Colonic mucosa (tissue), 4 donors: Measurements from ENCODE around the gene S100PBP. TPM values are rescaled to one million over a fixed set of nuclear protein-coding genes. Genes with fewer than 3 reads are reported as not detected.

Source experiments
- DNase-seq: peaks from one replicate; pipeline ENCODE4 v3.0.0-alpha.2; 2020
- H3K27ac ChIP-seq: fragments of 200-600 bp; one replicate; pipeline ENCODE4 v1.8.0; 2021
- H3K27me3 ChIP-seq: fragments of 200-600 bp; one replicate; pipeline ENCODE4 v1.8.0; 2021
- H3K36me3 ChIP-seq: fragments of 200-600 bp; one replicate; pipeline ENCODE4 v1.8.0; 2021
- H3K4me1 ChIP-seq: fragments of 200-600 bp; one replicate; pipeline ENCODE4 v1.8.0; 2021; ENCODE audit warnings: mild to moderate bottlenecking
- H3K4me3 ChIP-seq: fragments of 200-600 bp; one replicate; pipeline ENCODE4 v1.8.0; 2021
- H3K9ac ChIP-seq, 2 donors: one replicate each; pipeline ENCODE4 v1.7.0; 2013; ENCODE audit warnings: control low read depth in 2 of 2, low read depth in 2 of 2, low read length in 2 of 2
- H3K9me3 ChIP-seq: fragments of 200-600 bp; one replicate; pipeline ENCODE4 v1.8.0; 2021
- CTCF ChIP-seq: fragments of 200-600 bp; IDR thresholded peaks from one replicate; pipeline ENCODE4 v1.8.0; 2022; ENCODE audit warnings: antibody characterized with exemption, mild to moderate bottlenecking
- intact Hi-C: fragments of 100-400 bp; cut with DNase I; formaldehyde crosslinking; loops from one replicate; pipeline ENCODE4 v1.14.1; 2022
- total RNA-seq, 2 donors: library from RNA; stranded (reverse); fragmentation: NEBNext Ultra II Directional in 1 of 2; extraction: Animal tissue kit (Norgen Biotek cat#: 25700) in 1 of 2; gene quantifications; one replicate each; pipeline ENCODE4 v1.2.1, GENCODE V29; 2021
- donor health status: healthy.
- donor health status: DM: no; HTN: no; CAD: no.
- donor health status: DM: no; HTN: no; CAD: no.

The S100PBP gene
- total RNA-seq, 2 donors from 2014 or later, result 19.0 to 24.9 TPM

DNA sequence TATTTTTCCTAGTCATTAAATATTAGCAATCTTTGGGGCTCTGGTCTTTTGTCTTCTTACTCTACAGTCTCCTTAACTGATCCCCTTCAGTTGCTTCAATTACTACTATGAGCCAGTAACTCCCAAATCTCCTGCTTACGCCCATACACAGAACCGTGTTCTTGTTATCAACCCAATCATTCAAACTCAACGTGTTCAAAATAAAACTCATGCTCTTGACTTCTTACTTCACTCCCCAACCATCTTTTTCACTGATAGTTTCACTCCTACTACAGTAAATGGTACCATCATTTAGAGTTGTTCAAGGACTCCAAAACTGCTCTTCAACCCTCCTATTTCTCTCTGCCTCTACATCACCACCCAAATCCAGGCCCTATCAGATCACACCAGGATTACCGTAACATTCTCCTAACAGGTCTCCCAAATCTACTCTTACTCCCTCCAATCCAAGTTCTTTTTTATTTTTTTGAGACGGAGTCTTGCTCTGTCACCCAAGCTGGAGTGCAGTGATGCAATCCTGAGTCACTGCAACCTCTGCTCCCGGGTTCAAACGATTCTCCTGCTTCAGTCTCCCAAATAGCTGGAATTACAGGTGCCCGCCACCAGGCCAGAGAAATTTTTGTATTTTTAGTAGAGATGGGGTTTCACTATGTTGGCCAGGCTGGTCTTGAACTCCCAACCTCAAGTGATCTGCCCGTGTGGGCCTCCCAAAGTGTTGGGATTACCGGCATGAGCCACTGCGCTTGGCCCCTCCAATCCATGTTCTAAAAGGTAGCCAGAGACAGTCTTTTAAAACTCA, 3.3 kb upstream of the S100PBP start:
- H3K27me3 ChIP-seq, result no peaks in the 10 kb centered on the region
- intact Hi-C loops, result no loop called here
- no peak overlapping the region for H3K27ac ChIP-seq
- no peak overlapping the region for H3K4me3 ChIP-seq
- H3K9me3 ChIP-seq, result no peaks in the 10 kb centered on the region
- H3K9ac ChIP-seq, result no peak overlapping the region
- no peak for TF ChIP-seq CTCF
- H3K4me1 ChIP-seq, result peaks cover 3% of the 10 kb centered on the region
- no peak for DNase-seq
- peaks cover 4% of the 10 kb centered on the region for H3K36me3 ChIP-seq

- peak overlapping the region; percentile 85 for H3K27ac ChIP-seq
- peaks cover 3% of the 10 kb centered on the region for H3K4me1 ChIP-seq
- intact Hi-C loops, result no loop called here
- peak overlapping the region; percentile 92 to 100 for H3K9ac ChIP-seq
- no peak for TF ChIP-seq CTCF
- no peaks in the 10 kb centered on the region for H3K27me3 ChIP-seq
- H3K9me3 ChIP-seq, result no peaks in the 10 kb centered on the region
- no peak for DNase-seq
- peak overlapping the region; percentile 69 for H3K4me3 ChIP-seq
- H3K36me3 ChIP-seq, result no peaks in the 10 kb centered on the region
These were observed 736 bp upstream of the S100PBP start for GRCh38 chr1:32816676-32817158.

DNA sequence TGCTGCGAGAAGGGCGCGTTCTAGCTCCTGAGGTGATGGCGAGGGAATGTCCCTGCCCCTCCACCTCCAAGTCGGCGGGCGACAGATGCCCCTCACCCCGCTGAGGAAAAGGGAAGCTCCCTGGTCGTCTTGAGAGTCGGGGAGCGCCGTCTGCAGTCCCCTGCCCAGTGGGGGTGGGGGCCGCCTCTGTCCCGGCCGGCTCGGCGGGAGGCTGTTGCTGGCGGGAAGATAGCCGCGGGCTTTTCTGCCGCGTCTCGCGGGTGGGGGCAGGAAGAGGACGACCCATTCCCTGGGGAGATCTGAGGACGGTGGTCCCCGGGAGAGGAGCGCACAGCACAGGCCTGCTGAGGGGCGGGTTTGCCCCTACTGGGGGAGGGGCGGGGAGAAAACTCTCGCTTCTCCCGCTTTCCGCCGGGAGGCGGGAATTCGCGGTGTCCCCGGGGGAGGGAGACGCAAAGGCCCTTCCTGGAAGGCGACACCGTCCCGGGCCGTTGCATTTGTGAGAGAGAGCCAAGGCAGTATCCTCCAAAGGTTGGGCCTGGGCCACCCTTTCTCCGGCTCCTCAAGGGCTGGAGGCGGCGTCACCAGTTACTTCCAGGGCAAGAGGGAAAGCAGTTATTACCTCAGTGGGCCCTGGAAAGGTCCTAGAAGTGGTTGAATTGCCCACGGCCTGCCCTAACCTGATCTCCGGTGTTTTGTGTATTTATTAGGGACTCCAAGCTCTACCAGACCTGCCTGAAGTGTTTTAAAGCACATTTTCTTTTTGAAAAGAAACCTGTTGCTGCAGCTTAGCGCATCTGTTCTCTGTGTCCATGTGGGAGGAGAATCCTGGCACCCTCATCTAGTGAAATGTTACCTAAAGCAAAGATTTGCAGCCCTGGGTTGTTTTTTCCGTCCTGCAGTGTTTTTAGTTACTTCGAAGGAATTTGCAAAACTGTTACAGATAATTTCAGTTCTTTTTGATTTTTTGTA, 648 bp downstream of the S100PBP start:
- peaks cover 3% of the 10 kb centered on the region for H3K4me1 ChIP-seq
- peak; percentile 85 for DNase-seq
- no peaks in the 10 kb centered on the region for H3K9me3 ChIP-seq
- intact Hi-C loops, result no loop called here
- H3K27me3 ChIP-seq, result no peaks in the 10 kb centered on the region
- H3K36me3 ChIP-seq, result no peaks in the 10 kb centered on the region
- peak overlapping the region; percentile 69 for H3K4me3 ChIP-seq
- TF ChIP-seq CTCF, result no peak
- peak overlapping the region; percentile 94 for H3K27ac ChIP-seq
- peak overlapping the region; percentile 98 to 100 for H3K9ac ChIP-seq

DNA sequence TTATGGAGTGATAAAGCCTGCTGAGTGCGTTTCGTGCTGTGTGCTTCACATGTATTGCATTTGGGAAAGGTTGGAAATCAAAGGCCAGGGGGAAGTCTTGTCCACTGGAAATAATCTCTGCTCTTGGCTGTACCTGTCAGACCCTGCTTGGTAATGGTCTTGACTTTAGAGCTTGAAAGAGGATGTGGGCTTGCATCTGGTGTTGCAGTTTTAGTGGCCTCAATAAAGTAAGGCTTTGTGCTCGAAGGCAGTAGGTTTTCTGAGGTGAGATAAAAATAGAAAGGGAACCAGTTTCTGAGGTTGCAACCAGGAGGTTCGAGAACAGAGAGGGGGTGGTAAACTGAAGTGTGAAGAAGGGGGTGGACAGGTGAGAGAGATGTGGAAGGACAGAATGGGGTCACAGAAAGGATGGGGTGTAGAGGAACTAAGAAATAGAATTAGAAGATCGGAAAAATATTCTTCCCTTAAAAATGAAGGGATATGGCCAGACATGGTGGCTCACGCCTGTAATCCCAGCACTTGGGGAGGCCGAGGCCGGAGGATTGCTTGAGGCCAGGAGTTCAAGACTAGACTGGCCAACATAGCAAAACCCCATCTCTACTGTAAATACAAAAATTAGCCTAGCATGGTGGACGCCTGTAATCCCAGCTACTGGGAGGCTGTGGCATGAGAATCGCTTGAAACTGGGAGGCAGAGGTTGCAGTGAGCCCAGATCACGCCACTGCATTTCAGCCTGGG, 1.5 kb downstream of the S100PBP start:
- peak; percentile 27 for DNase-seq
- Histone ChIP-seq H3K9me3 (no peaks in the 10 kb centered on the region), H3K9ac (peak overlapping the region; percentile 98 to 100), H3K27ac (peak overlapping the region; percentile 94), H3K36me3 (no peaks in the 10 kb centered on the region), H3K4me3 (peak overlapping the region; percentile 69), H3K4me1 (peaks cover 3% of the 10 kb centered on the region), H3K27me3 (no peaks in the 10 kb centered on the region)
- intact Hi-C loops, result no loop called here
- no peak for TF ChIP-seq CTCF

- Histone ChIP-seq H3K27ac (no peak overlapping the region), H3K36me3 (peaks cover 7% of the 10 kb centered on the region), H3K27me3 (no peaks in the 10 kb centered on the region), H3K4me3 (no peak overlapping the region), H3K9me3 (no peaks in the 10 kb centered on the region), H3K9ac (no peak overlapping the region), H3K4me1 (no peaks in the 10 kb centered on the region)
- no peak for DNase-seq
- intact Hi-C loops, result loop anchor here (10.0 kb wide), 1 partner anchor 50 kb away; the partner anchor contains the start of gene FNDC5
- no peak for TF ChIP-seq CTCF
These were observed 7.7 kb downstream of the S100PBP start for GRCh38 chr1:32825181-32825580.
